ENCODE measurements around the gene ZCWPW2. TPM values are rescaled to one million over a fixed set of nuclear protein-coding genes. Genes with fewer than 3 reads are reported as not detected.

ZCWPW2 gene
- total and polyA plus RNA-seq, 9 of the 15 experiments (the other 6 are each of a cell fraction or from before 2014, with no cell fraction given), result 0.10 to 0.77 (median 0.44) TPM

GRCh38 chr3:28308196-28308595 lies 40.3 kb upstream of the ZCWPW2 start (continued):
- no peak for TF ChIP-seq KDM5B (IDR thresholded peaks at IDR 0.05; ENCODE audit: insufficient replicate concordance, low read depth, low read length)
- peak; percentile 22; the same call in 1 of the 2 replicates for TF ChIP-seq POLR2H (tag; IDR thresholded peaks at IDR 0.05; ENCODE audit: low read depth)
- TF ChIP-seq ZBTB26 (CRISPR knock-in tag; IDR thresholded peaks at IDR 0.05), result no peak
- no peak for TF ChIP-seq ZKSCAN3 (CRISPR knock-in tag; IDR thresholded peaks at IDR 0.05)
- no peak for TF ChIP-seq ZNF766 (CRISPR knock-in tag; conservative IDR thresholded peaks at IDR 0.05)
- TF ChIP-seq XRCC4 (IDR thresholded peaks at IDR 0.05; ENCODE audit: extremely low read depth, insufficient read depth, insufficient read length), result no peak
- TF ChIP-seq CBFA2T2 (conservative IDR thresholded peaks at IDR 0.05), result no peak
- no peak for TF ChIP-seq POLR2AphosphoS5 (IDR thresholded peaks at IDR 0.05; ENCODE audit: control insufficient read depth, insufficient read depth, low read depth, low read length)
- TF ChIP-seq THAP7 (CRISPR knock-in tag; IDR thresholded peaks at IDR 0.05), result no peak
- no peak for TF ChIP-seq PML (IDR thresholded peaks at IDR 0.05; ENCODE audit: low read length)
- no peak for TF ChIP-seq CTBP1 (IDR thresholded peaks at IDR 0.05; ENCODE audit: borderline replicate concordance)
- TF ChIP-seq KDM1A (IDR thresholded peaks at IDR 0.05), result no peak
- TF ChIP-seq TBP (optimal IDR thresholded peaks at IDR 0.05; ENCODE audit: low read depth, low read length), result no peak
- no peak for TF ChIP-seq HDAC8 (tag; IDR thresholded peaks at IDR 0.05)
- no peak for TF ChIP-seq FOXA3 (CRISPR knock-in tag; conservative IDR thresholded peaks at IDR 0.05 in 1 of 2, IDR thresholded peaks at IDR 0.05 in 1 of 2)
- TF ChIP-seq PHB (CRISPR knock-in tag; IDR thresholded peaks at IDR 0.05), result no peak
- TF ChIP-seq TFAM (CRISPR knock-in tag; conservative IDR thresholded peaks at IDR 0.05), result no peak
- no peak for TF ChIP-seq BHLHE40 (IDR thresholded peaks at IDR 0.05; ENCODE audit: low read length)
- no peak for TF ChIP-seq MLLT1 (IDR thresholded peaks at IDR 0.05)
- TF ChIP-seq SMARCC2 (IDR thresholded peaks at IDR 0.05; ENCODE audit: low read depth), result no peak
- no peak for TF ChIP-seq PCBP1 (IDR thresholded peaks at IDR 0.05; ENCODE audit: low read depth, low read length, poor library complexity, severe bottlenecking)
- TF ChIP-seq BMI1 (IDR thresholded peaks at IDR 0.05; ENCODE audit: low read length), result no peak
- no peak for TF ChIP-seq ZNF586 (CRISPR knock-in tag; conservative IDR thresholded peaks at IDR 0.05)
- no peak for TF ChIP-seq FIP1L1 (IDR thresholded peaks at IDR 0.05; ENCODE audit: low read depth, low read length, poor library complexity, severe bottlenecking)
- no peak for TF ChIP-seq NR2F6 (CRISPR knock-in tag; IDR thresholded peaks at IDR 0.05)
- TF ChIP-seq SP2 (IDR thresholded peaks at IDR 0.05; ENCODE audit: extremely low read depth, low read depth, low read length, poor library complexity, severe bottlenecking), result no peak
- TF ChIP-seq ZBTB34 (CRISPR knock-in tag; IDR thresholded peaks at IDR 0.05), result no peak
